Bronchial epithelial cell (primary cell): ENCODE measurements around the gene TBCD. TPM values are rescaled to one million over a fixed set of nuclear protein-coding genes. Genes with fewer than 3 reads are reported as not detected.

Experiments
- DNase-seq: peaks from one replicate; pipeline ENCODE4 v3.0.0-alpha.2; 2010; ENCODE audit warnings: low read depth
- FAIRE-seq: peaks from 2 replicates; lab custom pipeline; 2011; peaks lifted over from hg19 to GRCh38; lab: Jason Lieb, UNC
- H3K27me3 ChIP-seq: 2 replicates; pipeline ENCODE4 v1.5.1; 2011; ENCODE audit warnings: low read length; ENCODE audit not compliant: control insufficient read depth, insufficient read depth
- H3K36me3 ChIP-seq: 2 replicates; pipeline ENCODE4 v1.5.1; 2011; ENCODE audit warnings: low read length; ENCODE audit not compliant: control insufficient read depth, insufficient read depth
- H3K4me3 ChIP-seq: 2 replicates; pipeline ENCODE4 v1.5.1; 2011; ENCODE audit warnings: mild to moderate bottlenecking, low read depth, low read length, control low read depth
- total RNA-seq: library from RNA; depleted of rRNA; stranded (reverse); fragments of >200 nt; gene quantifications from 2 replicates; pipeline ENCODE4 v1.2.1, GENCODE V29; 2014
- TF ChIP-seq, protein P1 (sequence below): IDR thresholded peaks from 2 replicates; pipeline ENCODE4 v1.5.1; 2011; ENCODE audit warnings: mild to moderate bottlenecking, moderate library complexity, low read length, control low read depth, inconsistent platforms; ENCODE audit not compliant: insufficient read depth, severe bottlenecking

TBCD gene
- total RNA-seq, 1 donor from 2014 or later: 22.6 TPM

GRCh38 chr17:82867763-82868325, 116.0 kb downstream of the TBCD start:
- TF ChIP-seq, protein P1, sequence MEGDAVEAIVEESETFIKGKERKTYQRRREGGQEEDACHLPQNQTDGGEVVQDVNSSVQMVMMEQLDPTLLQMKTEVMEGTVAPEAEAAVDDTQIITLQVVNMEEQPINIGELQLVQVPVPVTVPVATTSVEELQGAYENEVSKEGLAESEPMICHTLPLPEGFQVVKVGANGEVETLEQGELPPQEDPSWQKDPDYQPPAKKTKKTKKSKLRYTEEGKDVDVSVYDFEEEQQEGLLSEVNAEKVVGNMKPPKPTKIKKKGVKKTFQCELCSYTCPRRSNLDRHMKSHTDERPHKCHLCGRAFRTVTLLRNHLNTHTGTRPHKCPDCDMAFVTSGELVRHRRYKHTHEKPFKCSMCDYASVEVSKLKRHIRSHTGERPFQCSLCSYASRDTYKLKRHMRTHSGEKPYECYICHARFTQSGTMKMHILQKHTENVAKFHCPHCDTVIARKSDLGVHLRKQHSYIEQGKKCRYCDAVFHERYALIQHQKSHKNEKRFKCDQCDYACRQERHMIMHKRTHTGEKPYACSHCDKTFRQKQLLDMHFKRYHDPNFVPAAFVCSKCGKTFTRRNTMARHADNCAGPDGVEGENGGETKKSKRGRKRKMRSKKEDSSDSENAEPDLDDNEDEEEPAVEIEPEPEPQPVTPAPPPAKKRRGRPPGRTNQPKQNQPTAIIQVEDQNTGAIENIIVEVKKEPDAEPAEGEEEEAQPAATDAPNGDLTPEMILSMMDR: no peak
- FAIRE-seq (no peak), DNase-seq (no peak)
- Histone ChIP-seq H3K36me3 (no peaks in the 10 kb centered on the region), H3K27me3 (no peaks in the 10 kb centered on the region), H3K4me3 (no peak overlapping the region)

GRCh38 chr17:82868715-82869131, 116.9 kb downstream of the TBCD start:
- Histone ChIP-seq H3K4me3 (no peak overlapping the region), H3K27me3 (no peaks in the 10 kb centered on the region), H3K36me3 (peaks cover 3% of the 10 kb centered on the region)
- TF ChIP-seq, protein P1: no peak
- peak; percentile 73 for FAIRE-seq
- no peak for DNase-seq

DNA sequence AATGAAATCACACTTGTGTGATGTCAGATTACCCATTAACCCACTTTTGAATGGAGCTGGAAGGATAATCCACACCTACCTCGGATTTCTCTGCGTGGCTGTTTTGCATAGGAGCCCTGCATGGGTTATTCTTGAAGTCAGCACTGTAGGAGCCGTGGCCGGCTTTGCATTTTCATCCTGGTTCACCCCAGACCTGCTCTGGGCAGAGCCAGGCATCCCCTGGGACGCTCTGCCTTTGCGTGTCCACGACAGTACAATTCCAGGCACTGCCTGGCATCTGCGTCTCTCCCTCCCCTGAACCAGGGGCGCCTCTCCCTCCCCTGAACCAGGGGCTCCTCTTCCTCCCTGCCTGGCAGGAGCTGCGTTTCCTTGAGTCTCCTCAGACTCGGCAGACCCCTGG, 117.7 kb downstream of the TBCD start:
- TF ChIP-seq, protein P1: no peak
- DNase-seq: no peak
- Histone ChIP-seq H3K36me3 (peaks cover 3% of the 10 kb centered on the region), H3K27me3 (no peaks in the 10 kb centered on the region), H3K4me3 (no peak overlapping the region)
- no peak for FAIRE-seq

- no peak for FAIRE-seq
- TF ChIP-seq, protein P1: no peak
- Histone ChIP-seq H3K36me3 (peaks cover 3% of the 10 kb centered on the region), H3K27me3 (no peaks in the 10 kb centered on the region), H3K4me3 (no peak overlapping the region)
- DNase-seq: no peak
Measured at GRCh38 chr17:82870091-82870491, 118.2 kb downstream of the TBCD start.

- peaks cover 3% of the 10 kb centered on the region for H3K36me3 ChIP-seq
- no peaks in the 10 kb centered on the region for H3K27me3 ChIP-seq
- FAIRE-seq (no peak), DNase-seq (no peak)
- TF ChIP-seq, protein P1: no peak
- no peak overlapping the region for H3K4me3 ChIP-seq
Measured at GRCh38 chr17:82870541-82870940, 118.7 kb downstream of the TBCD start.
